HepG2 (cell line): Measurements from ENCODE around the gene SF1. TPM values are rescaled to one million over a fixed set of nuclear protein-coding genes. Genes with fewer than 3 reads are reported as not detected.

Source experiments
- ATAC-seq: fragments of 200-7000 bp; cut with Tn5 transposase; 3 replicates; pipeline ENCODE4 v1.9.1; 2020; ENCODE audit warnings: mild to moderate bottlenecking, moderate library complexity
- BruUV-seq: library from RNA; stranded (reverse); fragments of 400-500 nt; replicated peaks from 2 replicates; lab custom pipeline; 2021; lab: Mats Ljungman, UMichigan
- CTCF ChIA-PET: fragments of 300-600 bp; formaldehyde crosslinking; extraction: SDS; loops from one replicate; lab custom pipeline; 2021; ENCODE audit warnings: low total read pairs, inconsistent platforms, low intra/inter-chr PET ratio; lab: Yijun Ruan, JAX
- POLR2A ChIA-PET: fragments of 350-600 bp; sonication (Branson Sonifier 250); formaldehyde crosslinking; loops from one replicate; lab custom pipeline; 2020; ENCODE audit warnings: antibody characterized with exemption, inconsistent platforms; lab: Yijun Ruan, JAX
- DNase-seq: peaks from one replicate; pipeline ENCODE4 v3.0.0-alpha.2; 2015; ENCODE audit warnings: low spot score
- FAIRE-seq: peaks from 3 replicates; lab custom pipeline; 2011; peaks lifted over from hg19 to GRCh38; lab: Jason Lieb, UNC
- H2AFZ ChIP-seq: one replicate; pipeline ENCODE4 v1.6.1; 2011; ENCODE audit warnings: low read length, inconsistent platforms
- H3K27ac ChIP-seq: fragments of 300-600 bp; 3 replicates; pipeline ENCODE4 v1.8.0; 2011; ENCODE audit warnings: mixed run types, mild to moderate bottlenecking, mixed read lengths, low read length, inconsistent platforms; ENCODE audit not compliant: insufficient read depth; ENCODE audit errors: extremely low read length
- H3K27me3 ChIP-seq, 2 experiments: fragments of 200-600 bp in 1 of 2; 2 replicates in 1 of 2; 3 replicates in 1 of 2; pipeline versions ENCODE4 v1.6.0 to v1.8.0; 2011; ENCODE audit warnings: low read length in 2 of 2, mild to moderate bottlenecking in 2 of 2, moderate library complexity in 2 of 2, inconsistent platforms in 1 of 2; ENCODE audit not compliant: insufficient read depth in 2 of 2, control insufficient read depth in 1 of 2
- H3K36me3 ChIP-seq, 2 experiments: fragments of 200-600 bp in 1 of 2; replicated peaks in 1 of 2; 2 replicates in 1 of 2; 3 replicates in 1 of 2; pipeline versions ENCODE4 v1.5.1 to v1.8.0; 2011; ENCODE audit warnings: low read length in 2 of 2, inconsistent platforms in 1 of 2; ENCODE audit not compliant: insufficient read depth in 2 of 2, control insufficient read depth in 1 of 2
- H3K4me1 ChIP-seq: 2 replicates; pipeline ENCODE4 v1.5.1; 2012; ENCODE audit warnings: low read length, inconsistent platforms; ENCODE audit not compliant: insufficient read depth
- H3K4me2 ChIP-seq: 2 replicates; pipeline ENCODE4 v1.6.0; 2011; ENCODE audit warnings: low read depth, low read length, inconsistent platforms
- H3K4me3 ChIP-seq, 3 experiments: fragments of 200-600 bp in 1 of 3; sonication (generic), shearing (Covaris generic) in 1 of 3; replicated peaks in 1 of 3; 2 replicates each; pipeline ENCODE4 v1.5.1; 2011 to 2016; ENCODE audit warnings: low read length in 3 of 3, inconsistent platforms in 2 of 3, low read depth in 2 of 3, mild to moderate bottlenecking in 2 of 3, control low read depth in 1 of 3, mixed read lengths in 1 of 3; ENCODE audit not compliant: insufficient read depth in 1 of 3
- H3K79me2 ChIP-seq: one replicate; pipeline ENCODE4 v1.6.1; 2011; ENCODE audit warnings: low read length, inconsistent platforms; ENCODE audit not compliant: insufficient read depth
- H3K9ac ChIP-seq: 2 replicates; pipeline ENCODE4 v1.6.0; 2011; ENCODE audit warnings: mild to moderate bottlenecking, low read depth, low read length, inconsistent platforms; ENCODE audit not compliant: insufficient read depth
- H3K9me3 ChIP-seq: 2 replicates; pipeline ENCODE4 v1.5.1; 2012; ENCODE audit warnings: mild to moderate bottlenecking, low read length
- H4K20me1 ChIP-seq: 2 replicates; pipeline ENCODE4 v1.6.0; 2011; ENCODE audit warnings: inconsistent platforms, mild to moderate bottlenecking, low read length, moderate library complexity; ENCODE audit not compliant: insufficient read depth
- BHLHE40 ChIP-seq: IDR thresholded peaks from 2 replicates; pipeline ENCODE4 v1.6.1; 2011; ENCODE audit warnings: low read length, improper control_type of control experiment
- FOXC1 ChIP-seq: sonication (generic); formaldehyde crosslinking; IDR thresholded peaks from 2 replicates; pipeline ENCODE4 v1.8.0; 2022; ENCODE audit warnings: mild to moderate bottlenecking, missing genetic modification reagents, borderline replicate concordance
- GPBP1L1 ChIP-seq: sonication (generic); formaldehyde crosslinking; IDR thresholded peaks from 2 replicates; pipeline ENCODE4 v1.5.0; 2020; ENCODE audit warnings: mild to moderate bottlenecking, missing genetic modification reagents
- HNRNPLL ChIP-seq: fragments of 200-400 bp; formaldehyde crosslinking; IDR thresholded peaks from 2 replicates; pipeline ENCODE4 v1.6.1; 2017; ENCODE audit warnings: mild to moderate bottlenecking, low read depth, low read length; ENCODE audit not compliant: poor library complexity, severe bottlenecking
- NFIC ChIP-seq: IDR thresholded peaks from 2 replicates; pipeline ENCODE4 v1.6.1; 2012; ENCODE audit warnings: mild to moderate bottlenecking, low read length, inconsistent platforms
- RXRA ChIP-seq: sonication (generic); formaldehyde crosslinking; IDR thresholded peaks from 2 replicates; pipeline ENCODE4 v1.5.1; 2020; ENCODE audit warnings: missing genetic modification reagents
- STAT6 ChIP-seq: sonication (generic); formaldehyde crosslinking; IDR thresholded peaks from 2 replicates; pipeline ENCODE4 v1.4.0; 2020; ENCODE audit warnings: missing genetic modification reagents, mild to moderate bottlenecking, borderline replicate concordance
- TARDBP ChIP-seq: sonication (generic); formaldehyde crosslinking; IDR thresholded peaks from 2 replicates; pipeline ENCODE4 v1.8.0; 2022; ENCODE audit warnings: mild to moderate bottlenecking, missing genetic modification reagents
- YY1 ChIP-seq: IDR thresholded peaks from 2 replicates; pipeline ENCODE4 v1.6.1; 2011; ENCODE audit warnings: low read length, low read depth, moderate library complexity, mild to moderate bottlenecking; ENCODE audit not compliant: insufficient read depth, insufficient replicate concordance
- ZFX ChIP-seq: sonication (generic); formaldehyde crosslinking; IDR thresholded peaks from 2 replicates; pipeline ENCODE4 v1.4.0; 2020; ENCODE audit warnings: mild to moderate bottlenecking, low read depth, missing genetic modification reagents, moderate library complexity
- ZFY ChIP-seq: sonication (generic); formaldehyde crosslinking; IDR thresholded peaks from 2 replicates; pipeline ENCODE4 v1.4.0; 2020; ENCODE audit warnings: missing genetic modification reagents
- ZMAT5 ChIP-seq: sonication (generic); formaldehyde crosslinking; IDR thresholded peaks from 2 replicates; pipeline ENCODE4 v1.5.0; 2020; ENCODE audit warnings: mild to moderate bottlenecking, low read depth, missing genetic modification reagents, borderline replicate concordance
- ZNF274 ChIP-seq: sonication (generic); formaldehyde crosslinking; IDR thresholded peaks from 2 replicates; pipeline ENCODE4 v1.5.1; 2020; ENCODE audit warnings: mild to moderate bottlenecking, missing genetic modification reagents
- ZNF292 ChIP-seq: sonication (generic); formaldehyde crosslinking; IDR thresholded peaks from 2 replicates; pipeline ENCODE4 v1.8.1; 2022; ENCODE audit warnings: mild to moderate bottlenecking, low read depth, missing genetic modification reagents, borderline replicate concordance
- ZNF513 ChIP-seq: sonication (generic); formaldehyde crosslinking; conservative IDR thresholded peaks from 2 replicates; pipeline ENCODE4 v1.5.0; 2020; ENCODE audit warnings: missing genetic modification reagents
- ZNF841 ChIP-seq: sonication (generic); formaldehyde crosslinking; IDR thresholded peaks from 2 replicates; pipeline ENCODE4 v1.8.1; 2023; ENCODE audit warnings: missing genetic modification reagents, borderline replicate concordance
- WGBS: methylation state at CpG from one replicate; pipeline ENCODE4 v1.1.6; 2017; ENCODE audit warnings: low lambda C conversion rate; 5-methylcytosine and 5-hydroxymethylcytosine counted together
- in situ Hi-C: cut with HindIII; loops from 2 replicates; pipeline ENCODE4 v1.10.0; 2017; ENCODE audit warnings: low pct_unique_long_range_greater_than_20kb; ENCODE audit not compliant: extremely low pct_ligation_motif_present
- intact Hi-C: fragments of 100-400 bp; cut with micrococcal nuclease; formaldehyde crosslinking; loops from one replicate; pipeline ENCODE4 v1.10.0; 2022; ENCODE audit not compliant: unreplicated experiment
- polyA plus RNA-seq, 8 experiments: library from polyadenylated mRNA; depleted of rRNA in 3 of 8; stranded (reverse) in 7 of 8; unstranded in 1 of 8; fragments of >200 nt; fragmentation: Illumina TruSeq in 4 of 8; extraction: Trizol in 4 of 8; gene quantifications; 2 replicates each; pipeline versions ENCODE4 v1.2.1 to v1.2.3, GENCODE V29; 2011 to 2016; ENCODE audit warnings: low read depth in 4 of 8, missing spikeins in 1 of 8, mixed read lengths in 1 of 8; ENCODE audit not compliant: insufficient read depth in 1 of 8
- total RNA-seq, 5 experiments: library from RNA; depleted of rRNA; stranded (reverse); fragments of >200 nt; fragmentation: Illumina TruSeq; extraction: Trizol; gene quantifications; 2 replicates each; pipeline ENCODE4 v1.2.3, GENCODE V29; 2016; ENCODE audit warnings: low read depth in 1 of 5

SF1 gene
- total and polyA plus RNA-seq, 2 of the 13 experiments (the other 11 are each of a cell fraction or from before 2014, with no cell fraction given), result 55.5 to 70.4 TPM

GRCh38 chr11:64723117-64723906, 55.0 kb downstream of the SF1 start, which contains the start of gene NRXN2:
Gene NRXN2 (minus strand): TSS chr11:64723197. CDS start chr11:64713699, 9,498 bp downstream.
- POLR2A ChIA-PET, result no interaction called here
- TF ChIP-seq ZNF841 (CRISPR knock-in tag) (no peak), ZFX (CRISPR knock-in tag) (peak; percentile 44; the same call in 1 of the 2 replicates), ZNF274 (CRISPR knock-in tag) (peak; percentile 60; the same call in 1 of the 2 replicates), BHLHE40 (no peak), TARDBP (no peak), YY1 (no peak), ZNF513 (CRISPR knock-in tag) (no peak), ZNF292 (CRISPR knock-in tag) (no peak), FOXC1 (CRISPR knock-in tag) (0 out of 2 replicates have a peak, but pooled peaks have one; percentile 19), NFIC (no peak), GPBP1L1 (CRISPR knock-in tag) (no peak), STAT6 (CRISPR knock-in tag) (no peak), ZFY (CRISPR knock-in tag) (0 out of 2 replicates have a peak, but pooled peaks have one; percentile 30), RXRA (0 out of 2 replicates have a peak, but pooled peaks have one; percentile 17), HNRNPLL (peak; percentile 36), ZMAT5 (CRISPR knock-in tag) (no peak)

More at GRCh38 chr11:64723117-64723906, 55.0 kb downstream of the SF1 start, which contains the start of gene NRXN2:
- Histone ChIP-seq H3K4me2 (peak within 1 kb of the TSS; percentile 58), H3K27me3 (peaks cover 3 to 39% of the 10 kb centered on the region in 2 experiments), H3K4me3 (peak within 1 kb of the TSS; percentile 50 to 68 (median 51); a peak in 5 of 6 replicates), H3K79me2 (no peaks in the 10 kb centered on the region), H3K9me3 (no peaks in the 10 kb centered on the region), H3K4me1 (peaks cover 34% of the 10 kb centered on the region), H3K9ac (no peak within 1 kb of the TSS), H3K36me3 (no peaks in the 10 kb centered on the region), H2AFZ (no peak within 1 kb of the TSS), H4K20me1 (no peaks in the 10 kb centered on the region), H3K27ac (no peak within 1 kb of the TSS)
- DNase-seq (peak; percentile 34), FAIRE-seq (no peak), ATAC-seq (peak; percentile 81)
- no TSS peak for BruUV-seq
- CTCF ChIA-PET, result interaction anchor here (0.8 to 1.4 kb wide), 2 partner anchors 35 kb away, joined by 4 read pairs; no protein-coding TSS in a partner anchor
- in situ Hi-C loops (no loop called here), intact Hi-C loops (no loop called here)
- 33% methylated on average over 8 of the region's 66 CpGs for WGBS
